ENCODE measurements around the gene SNAP29.
"Not testable (repeated sequence)": the region's sequence is repeated elsewhere in the genome, so short reads cannot be mapped to it uniquely, and the experiment has no call there.

Gene SNAP29

DNA sequence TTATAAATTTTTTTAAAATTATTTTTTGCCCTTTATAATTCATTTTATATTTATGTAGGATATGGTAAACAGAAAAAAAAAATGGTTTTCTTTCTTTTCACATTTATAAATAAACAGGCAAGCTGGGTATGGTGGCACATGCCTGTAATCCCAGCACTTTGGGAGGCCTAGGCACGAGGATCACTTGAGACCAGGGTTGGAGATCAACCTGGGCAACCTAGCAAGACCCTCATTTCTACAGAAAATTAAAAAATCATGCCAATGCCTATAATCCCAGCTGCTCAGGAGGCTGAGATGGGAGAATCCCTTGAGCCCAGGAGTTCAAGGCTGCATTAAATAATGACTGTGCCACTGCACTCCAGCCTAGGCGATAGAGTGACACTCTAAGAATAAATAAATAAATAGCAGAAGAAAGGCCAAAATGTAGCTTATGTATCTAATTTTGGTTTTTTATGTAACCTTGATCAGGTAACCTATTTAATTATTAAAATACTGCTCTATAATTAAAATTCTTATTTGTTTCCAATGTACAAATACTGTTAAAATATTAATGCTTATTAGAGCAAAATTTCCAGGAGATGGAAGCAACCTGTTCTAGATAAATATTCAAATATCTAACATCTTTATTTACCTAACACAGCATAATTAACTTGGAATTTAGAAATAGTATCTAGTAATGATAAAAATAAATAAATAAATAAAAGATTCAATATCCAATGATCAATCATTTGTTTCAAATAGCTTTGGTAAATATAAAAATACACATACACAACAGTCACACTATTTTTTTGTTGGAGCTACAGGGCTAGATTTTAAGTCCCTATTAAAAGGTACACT lies 21.6 kb upstream of the SNAP29 start:
- DNase-seq, result no peak

- not testable (repeated sequence) for DNase-seq
Measured at GRCh38 chr22:20839354-20839753, 19.5 kb upstream of the SNAP29 start.

GRCh38 chr22:20839837-20840645 lies 18.8 kb upstream of the SNAP29 start:
- DNase-seq, result no peak

DNA sequence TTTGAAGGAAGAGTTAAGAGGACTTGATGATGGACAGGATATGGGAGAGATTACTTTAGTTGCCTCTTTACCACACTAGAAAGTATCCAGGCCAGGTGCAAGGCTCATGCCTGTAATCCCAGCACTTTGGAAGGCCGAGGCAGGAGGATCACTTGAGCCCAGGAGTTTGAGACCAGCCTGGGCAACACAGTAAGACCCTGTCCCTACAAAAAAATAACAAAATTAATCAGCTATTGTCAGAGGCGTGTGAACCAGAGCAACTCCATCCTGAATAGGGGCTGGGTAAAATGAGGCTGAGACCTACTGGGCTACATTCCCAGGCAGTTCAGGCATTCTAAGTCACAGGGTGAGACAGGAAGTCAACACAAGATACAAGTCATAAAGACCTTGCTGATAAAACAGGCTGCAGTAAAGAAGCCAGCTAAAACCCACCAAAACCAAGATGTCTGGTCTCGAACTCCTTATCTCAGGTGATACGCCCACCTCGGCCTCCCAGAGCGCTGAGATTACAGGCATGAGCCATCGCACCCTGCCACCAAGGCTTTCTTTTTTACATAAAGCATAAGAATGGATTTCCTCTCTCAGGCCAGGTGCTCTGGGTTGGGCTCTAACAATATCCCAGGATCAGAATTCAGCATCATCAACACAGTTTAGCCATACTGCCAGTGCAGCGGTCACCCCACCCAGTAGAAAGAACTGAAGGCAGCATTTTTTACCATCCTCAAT lies 18.0 kb upstream of the SNAP29 start:
- DNase-seq, result no peak

GRCh38 chr22:20843501-20843900 lies 15.3 kb upstream of the SNAP29 start:
- DNase-seq, result no peak

GRCh38 chr22:20844055-20845037 lies 14.5 kb upstream of the SNAP29 start:
- DNase-seq, result no peak

DNA sequence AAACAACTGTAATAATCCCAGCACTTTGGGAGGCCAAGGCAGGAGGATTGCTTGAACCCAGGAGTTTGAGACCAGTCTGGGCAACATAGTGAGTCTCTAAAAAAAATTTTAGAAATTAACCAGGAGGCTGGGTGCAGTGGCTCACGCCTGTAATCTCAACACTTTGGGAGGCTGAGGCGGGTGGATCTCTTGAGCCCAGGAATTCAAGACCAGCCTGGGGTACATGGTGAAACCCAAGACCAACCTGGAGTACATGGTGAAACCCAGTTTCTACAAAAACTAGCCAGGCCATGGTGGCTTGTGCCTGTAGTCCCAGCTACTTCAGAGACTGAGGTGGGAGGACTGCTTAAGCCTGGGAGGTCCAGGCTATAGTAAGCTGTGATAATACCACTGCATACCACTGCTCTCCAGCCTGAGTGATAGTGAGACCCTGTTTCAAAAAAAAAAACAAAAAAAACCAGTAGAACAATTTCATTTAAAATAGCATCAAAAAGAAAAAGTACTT lies 11.4 kb upstream of the SNAP29 start:
- no peak for DNase-seq

- DNase-seq, result peak; percentile 36
Measured at GRCh38 chr22:20852076-20852475, 6.7 kb upstream of the SNAP29 start.

- DNase-seq, result no peak
Measured at GRCh38 chr22:20852503-20852902, 6.3 kb upstream of the SNAP29 start.

- peak; percentile 35 for DNase-seq
Measured at GRCh38 chr22:20853236-20853660, 5.6 kb upstream of the SNAP29 start.

GRCh38 chr22:20857247-20857643 lies 1.6 kb upstream of the SNAP29 start:
- DNase-seq, result peak; percentile 80

DNA sequence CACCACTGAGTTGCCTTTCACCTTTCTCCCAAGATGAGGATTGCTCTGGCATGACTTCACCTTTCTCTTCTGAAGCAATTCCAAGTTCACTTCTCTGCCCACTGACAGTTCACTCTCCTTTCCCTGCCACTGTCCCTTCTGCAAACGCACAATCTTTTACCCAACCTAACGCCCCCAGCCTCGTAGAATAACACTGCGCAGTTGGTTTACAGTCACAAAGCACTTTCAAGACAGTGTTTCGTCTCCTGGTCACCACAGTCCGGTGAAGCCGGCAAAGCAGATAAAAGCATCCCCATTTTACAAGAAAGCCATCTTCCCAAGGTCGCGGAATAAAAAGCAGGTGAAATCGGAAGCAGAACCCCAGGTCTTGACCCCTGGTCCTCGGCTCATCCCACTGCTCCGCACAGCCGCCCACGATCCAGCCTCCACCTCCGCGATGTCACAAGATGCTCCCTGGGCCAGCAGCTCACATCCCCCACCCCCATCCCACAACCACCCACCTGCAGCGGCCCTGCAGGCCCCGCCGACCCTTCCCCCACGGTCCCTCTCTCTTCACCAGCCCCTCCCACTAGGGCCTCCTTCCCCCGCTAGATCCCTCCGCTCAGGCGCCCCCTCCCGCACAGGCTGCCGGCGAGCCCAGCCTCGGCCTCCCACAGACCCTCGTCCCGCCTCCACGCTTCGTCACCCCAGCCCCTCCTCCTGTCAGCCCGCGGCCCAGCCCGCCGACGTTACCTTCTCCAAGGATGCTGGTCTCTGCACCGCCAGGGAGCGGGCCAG lies 781 bp upstream of the SNAP29 start:
- peak; percentile 97 for DNase-seq

DNA sequence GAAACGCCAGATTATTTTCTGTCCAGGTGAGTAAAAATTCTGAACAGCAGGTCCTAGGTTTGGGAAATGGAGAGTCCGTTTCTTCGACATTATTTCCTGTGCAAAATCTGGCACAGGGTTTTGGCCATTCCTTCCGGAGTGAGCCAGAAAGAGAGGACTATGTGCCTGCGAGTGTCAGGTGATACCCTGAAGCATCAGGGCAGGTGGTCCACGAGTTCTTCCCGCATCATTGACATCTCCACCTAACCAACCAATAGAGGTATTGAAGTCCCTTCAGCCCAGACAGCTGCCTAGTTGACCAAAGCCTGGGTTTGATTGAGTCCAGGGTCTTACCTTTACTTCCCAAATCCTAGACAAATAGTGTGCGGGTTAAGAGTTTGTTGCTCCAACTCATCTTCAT lies 808 bp downstream of the SNAP29 start:
- DNase-seq, result no peak

DNA sequence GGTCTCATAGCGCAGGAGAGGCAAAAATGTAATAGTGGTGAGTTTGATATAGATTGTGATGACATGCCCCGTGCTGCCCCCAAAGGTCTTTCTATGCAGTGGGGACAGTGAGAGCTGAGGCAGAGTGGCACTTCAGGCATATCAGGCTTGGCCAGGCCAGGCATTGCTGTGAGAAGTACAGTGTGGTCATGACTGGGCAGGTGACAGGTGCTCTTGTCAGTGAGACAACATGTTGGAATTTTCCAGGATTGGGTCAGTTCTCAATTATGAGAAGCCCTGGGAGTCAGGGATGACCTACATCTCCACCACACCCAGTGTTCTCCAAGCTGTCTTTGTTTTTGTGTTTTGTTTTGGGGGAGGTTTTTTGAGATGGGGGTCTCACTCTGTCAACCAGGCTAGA lies 3.7 kb downstream of the SNAP29 start:
- no peak for DNase-seq

- DNase-seq, result no peak
Measured at GRCh38 chr22:20863366-20863765, 4.6 kb downstream of the SNAP29 start.

GRCh38 chr22:20864186-20864908 lies 5.5 kb downstream of the SNAP29 start:
- DNase-seq, result no peak

GRCh38 chr22:20865331-20865730 lies 6.5 kb downstream of the SNAP29 start:
- DNase-seq, result no peak

- no peak for DNase-seq
Measured at GRCh38 chr22:20865875-20866445, 7.2 kb downstream of the SNAP29 start.

DNA sequence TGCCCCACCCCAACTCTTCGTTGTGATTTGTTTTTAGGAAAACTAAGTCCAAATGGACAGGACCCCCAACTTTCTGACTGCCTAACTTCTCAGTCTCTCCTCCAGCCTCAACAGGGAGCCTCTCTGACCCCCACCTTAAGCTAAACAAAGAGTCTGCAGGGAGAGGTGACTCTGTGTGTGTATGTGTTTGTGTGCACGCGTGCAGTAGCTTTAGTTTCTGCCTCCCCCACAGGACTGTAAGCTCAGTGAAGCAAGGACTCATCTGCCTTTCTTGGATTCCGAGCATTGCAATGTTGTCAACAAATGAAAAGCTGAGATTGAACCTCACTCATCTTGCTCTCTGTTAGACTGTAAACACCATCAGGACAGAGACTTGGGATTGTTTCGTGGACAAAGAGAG lies 7.9 kb downstream of the SNAP29 start:
- no peak for DNase-seq

Data from OCI-M1 (cell line).